GM19328 (cell line): ENCODE data around the gene ZNF12.
"Not testable (repeated sequence)": the region's sequence is repeated elsewhere in the genome, so short reads cannot be mapped to it uniquely, and the experiment has no call there.

ENCODE experiments used
- ATAC-seq: cut with Tn5 transposase; IDR thresholded peaks from one replicate; pipeline ENCODE4 v1.9.1; 2021; ENCODE audit warnings: mild to moderate bottlenecking, moderate library complexity; ENCODE audit not compliant: unreplicated experiment

The ZNF12 gene

DNA sequence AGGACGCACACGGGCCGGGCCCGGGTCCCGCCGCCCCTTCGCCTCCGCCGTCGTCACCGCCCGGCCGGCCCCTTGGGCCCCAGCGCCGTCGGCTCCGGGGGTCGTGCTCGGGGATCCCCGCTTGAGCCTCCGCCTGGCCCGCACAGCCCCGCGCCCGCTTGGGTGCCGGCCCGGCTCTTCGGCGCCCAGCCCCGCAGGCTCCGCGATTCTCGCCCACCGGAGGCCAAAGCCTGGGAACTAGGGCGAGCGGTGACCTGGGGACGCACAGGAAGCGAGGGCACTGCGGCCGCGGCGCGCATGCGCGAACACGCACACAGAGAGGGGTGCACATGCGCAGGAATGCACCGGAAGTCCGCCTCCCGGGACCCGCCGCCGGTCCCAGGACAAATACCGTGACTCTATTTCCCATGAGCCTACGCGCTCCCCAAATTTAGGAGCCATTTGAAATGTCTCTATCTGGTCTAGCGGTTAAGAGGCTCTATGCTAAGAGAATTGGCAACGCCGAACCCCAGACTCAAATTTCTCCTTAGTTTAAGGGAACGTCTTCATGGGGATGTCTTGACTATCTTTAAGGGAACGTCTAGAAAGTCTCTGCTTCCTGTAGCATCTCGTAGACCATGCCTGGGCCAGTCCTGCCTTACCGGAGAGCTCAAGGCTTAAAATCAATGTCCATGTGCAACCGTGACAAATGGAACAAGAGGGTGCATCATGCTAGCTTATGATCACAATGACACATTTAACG is at the start of gene ZNF12:
Gene ZNF12 (minus strand): TSS at position 282 of the 742 bp plus-strand sequence. CDS start 1,774 bp downstream, outside the sequence.
- ATAC-seq = peak; percentile 90

- not testable (repeated sequence) for ATAC-seq
Measured at GRCh38 chr7:6753964-6754363, 47.2 kb upstream of the ZNF12 start, which contains the start of gene RSPH10B2. Gene RSPH10B2 (plus strand): TSS chr7:6754103. CDS start chr7:6757678, 3,575 bp downstream.

DNA sequence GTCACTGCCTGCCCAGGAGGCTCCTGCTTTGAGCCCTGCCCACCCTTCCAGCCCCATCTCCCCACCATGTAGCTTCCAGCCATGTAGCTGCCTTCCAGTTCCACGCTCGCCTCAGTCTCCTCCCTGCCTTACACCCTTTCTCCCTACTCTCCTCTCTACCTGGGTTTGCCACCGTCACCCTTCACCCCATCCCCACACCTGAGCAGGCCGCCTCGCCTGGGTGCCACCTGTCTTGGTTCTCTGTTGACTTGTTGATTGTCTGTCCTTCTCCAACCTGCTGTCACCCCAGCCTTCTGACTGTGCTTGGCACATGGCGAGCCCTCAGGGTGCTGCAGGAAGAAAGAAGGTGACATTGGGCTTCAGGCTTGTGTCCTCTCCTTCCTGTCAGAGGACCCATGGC is 43.4 kb upstream of the ZNF12 start:
- not testable (repeated sequence) for ATAC-seq

- not testable (repeated sequence) for ATAC-seq
Measured at GRCh38 chr7:6749335-6749734, 42.6 kb upstream of the ZNF12 start.

GRCh38 chr7:6744410-6745100 is 37.8 kb upstream of the ZNF12 start:
- not testable (repeated sequence) for ATAC-seq

GRCh38 chr7:6738415-6738814 is 31.7 kb upstream of the ZNF12 start:
- ATAC-seq = not testable (repeated sequence)

GRCh38 chr7:6730343-6730633 is 23.5 kb upstream of the ZNF12 start:
- ATAC-seq = no peak

- ATAC-seq = peak; percentile 92
Measured at GRCh38 chr7:6729492-6730342, 23.0 kb upstream of the ZNF12 start.

- ATAC-seq = not testable (repeated sequence)
Measured at GRCh38 chr7:6728893-6729491, 22.2 kb upstream of the ZNF12 start.

GRCh38 chr7:6727663-6728062 is 20.9 kb upstream of the ZNF12 start:
- no peak for ATAC-seq

DNA sequence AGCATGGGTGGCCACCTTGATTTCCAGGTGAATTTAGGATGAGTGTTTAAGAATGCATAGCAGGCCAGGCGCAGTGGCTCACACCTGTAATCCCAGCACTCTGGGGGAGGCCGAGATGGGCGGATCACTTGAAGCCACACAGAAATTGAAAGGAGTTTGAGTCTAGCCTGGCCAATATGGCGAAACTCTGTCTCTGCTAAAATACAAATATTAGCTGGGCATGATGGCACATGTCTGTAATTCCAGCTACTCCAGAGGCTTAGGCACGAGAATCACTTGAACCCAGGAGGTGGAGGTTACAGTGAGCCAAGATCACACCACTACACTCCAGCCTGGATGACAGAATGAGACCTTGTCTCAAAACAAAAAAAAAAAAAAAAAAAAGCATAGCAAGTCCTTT is 19.6 kb upstream of the ZNF12 start:
- ATAC-seq = not testable (repeated sequence)

DNA sequence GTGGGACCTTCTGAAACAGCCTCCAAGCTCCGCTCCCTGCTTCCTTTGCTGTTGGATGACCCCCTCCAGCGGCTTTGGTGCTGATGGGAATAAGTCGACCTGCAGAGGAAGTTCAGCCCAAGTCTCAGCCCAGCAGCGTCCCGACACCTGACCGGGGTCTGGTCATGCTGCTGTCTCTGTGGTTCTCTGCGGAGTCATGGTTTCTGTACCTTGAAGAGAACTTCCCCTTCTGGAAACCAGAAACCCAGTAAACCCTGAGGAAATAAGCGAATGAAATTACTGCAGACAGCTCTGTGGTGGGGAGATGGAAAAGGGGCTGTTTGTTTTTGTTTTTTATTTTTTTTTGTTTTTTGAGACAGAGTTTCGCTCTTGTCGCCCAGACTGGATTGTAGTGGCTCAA is 18.3 kb upstream of the ZNF12 start:
- peak; percentile 51 for ATAC-seq

GRCh38 chr7:6724351-6724750 is 17.6 kb upstream of the ZNF12 start:
- not testable (repeated sequence) for ATAC-seq

DNA sequence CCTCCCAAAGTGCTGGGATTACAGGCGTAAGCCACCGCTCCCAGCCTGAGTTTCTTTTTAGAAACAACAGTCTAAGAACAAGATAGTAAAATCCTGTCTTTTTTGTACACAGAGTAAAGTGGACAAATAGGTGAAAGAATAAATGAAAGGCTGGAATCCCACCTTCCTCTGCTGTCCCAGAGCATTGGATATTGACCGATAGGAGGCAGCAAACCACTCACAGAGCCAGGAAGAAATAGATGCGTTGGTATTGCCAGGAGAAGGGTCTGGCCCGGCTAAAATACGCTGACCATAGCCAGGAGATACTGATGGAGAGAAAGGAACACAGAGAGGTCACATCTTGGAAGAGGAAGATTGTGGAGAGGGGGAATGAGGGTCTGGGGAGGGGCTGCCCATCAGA is 11.4 kb upstream of the ZNF12 start:
- no peak for ATAC-seq

DNA sequence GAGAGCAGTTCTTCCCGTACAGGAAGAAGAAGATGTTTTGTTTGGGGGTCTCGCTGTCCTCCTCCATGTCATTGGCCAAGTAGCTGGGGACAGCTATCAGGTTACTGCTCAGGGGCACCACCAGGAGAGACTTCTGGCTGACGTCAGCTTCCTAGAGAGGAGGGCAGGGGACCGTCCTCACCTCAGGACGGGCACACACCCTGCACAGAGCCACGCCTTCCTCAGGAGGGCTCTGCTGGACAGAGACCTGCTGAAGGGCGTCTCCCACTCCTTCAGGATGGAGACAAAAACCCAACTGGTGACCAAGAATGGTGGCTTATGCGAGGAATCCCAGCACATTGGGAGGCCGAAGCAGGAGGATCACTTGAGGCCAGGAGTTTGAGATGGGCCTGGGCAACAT is 9.2 kb upstream of the ZNF12 start:
- ATAC-seq = not testable (repeated sequence)

DNA sequence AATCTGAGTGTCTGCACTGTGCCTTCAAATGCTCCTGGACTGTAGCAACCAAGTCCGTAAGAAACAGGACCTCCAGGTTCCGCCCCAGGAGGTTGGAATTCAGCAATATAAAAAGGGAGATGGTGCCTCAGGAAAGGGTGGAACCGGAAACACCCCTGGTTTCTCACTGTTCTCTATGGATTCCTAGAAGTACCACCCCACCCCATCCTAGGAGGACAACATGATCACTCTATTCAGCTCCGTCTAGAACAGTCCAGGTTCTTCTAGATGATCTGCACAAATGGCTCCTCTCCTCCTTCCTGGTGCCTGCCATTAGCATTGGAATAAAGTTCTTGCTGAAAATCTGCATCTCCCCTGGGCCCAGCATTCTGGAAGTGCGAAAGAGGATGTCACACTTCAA is 7.6 kb upstream of the ZNF12 start:
- ATAC-seq = no peak

DNA sequence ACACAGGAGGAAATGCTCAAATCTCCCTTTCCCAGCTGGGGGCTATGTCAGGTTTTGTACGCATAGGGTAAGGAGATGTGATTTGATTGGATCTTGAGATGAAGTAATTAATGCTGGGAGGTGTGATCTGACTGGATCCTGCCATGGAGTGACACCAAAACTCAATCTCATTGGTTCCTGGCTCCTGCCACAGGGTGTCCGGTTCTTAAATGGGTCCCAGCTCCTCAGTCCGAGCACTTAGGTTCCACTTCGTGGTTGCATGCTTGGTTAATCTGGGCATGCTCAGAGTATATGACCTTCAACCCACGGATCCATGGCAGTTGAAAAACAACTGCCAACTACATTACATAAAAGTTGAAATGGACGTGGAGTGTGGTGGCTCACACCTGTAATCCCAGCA is 3.1 kb upstream of the ZNF12 start:
- ATAC-seq = no peak

- no peak for ATAC-seq
Measured at GRCh38 chr7:6708304-6708703, 1.6 kb upstream of the ZNF12 start.

GRCh38 chr7:6705959-6706665 is 635 bp downstream of the ZNF12 start:
- peak; percentile 26 for ATAC-seq

DNA sequence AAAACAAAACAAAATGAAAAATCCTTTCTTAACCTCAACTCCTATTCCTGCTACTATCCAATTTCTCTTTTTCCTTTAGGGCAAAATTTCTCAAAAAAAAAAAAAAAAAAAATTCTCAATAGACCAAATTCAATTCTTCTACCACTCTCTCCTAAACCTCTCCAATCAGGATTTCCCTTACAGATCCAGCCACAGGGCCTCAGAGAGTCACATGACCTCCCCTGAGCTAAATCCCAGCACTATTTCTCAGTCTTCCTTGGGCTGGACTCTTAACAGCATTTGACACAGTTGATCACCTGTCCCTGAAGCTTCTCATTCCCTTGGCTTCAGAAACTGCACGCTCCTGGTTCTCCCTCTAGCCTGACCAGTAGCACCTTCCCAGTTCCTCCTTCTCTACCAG is 4.9 kb downstream of the ZNF12 start:
- no peak for ATAC-seq
